ENCODE data around the gene BPIFB1.

DNA sequence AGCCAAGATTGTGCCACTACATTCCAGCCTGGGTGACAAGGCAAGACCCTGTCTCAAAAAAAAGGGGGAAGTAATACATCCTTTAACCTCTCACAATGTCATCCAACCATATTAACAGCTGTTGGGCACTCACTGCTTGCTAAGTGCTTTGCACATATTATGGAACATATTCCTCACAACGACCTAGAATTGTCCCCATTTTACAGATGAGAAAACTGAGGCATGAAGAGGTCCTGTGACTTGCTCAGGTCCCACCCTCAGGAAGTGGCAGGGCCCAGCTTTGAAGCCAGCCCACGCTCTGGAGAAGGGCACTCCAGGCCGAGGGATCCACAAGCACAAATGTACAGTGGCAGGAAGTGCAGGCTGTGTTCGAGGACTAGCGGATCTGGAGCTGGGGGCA is 33.3 kb downstream of the BPIFB1 start:
- TF ChIP-seq EZH2 (IDR thresholded peaks at IDR 0.05; ENCODE audit: insufficient read depth, poor library complexity, severe bottlenecking), result no peak
- TF ChIP-seq EZH2phosphoT487 (IDR thresholded peaks at IDR 0.05; ENCODE audit: insufficient read depth, low read depth), result no peak
